HG02840 (cell line): ENCODE measurements around the gene HS1BP3.

Experiments used
- ATAC-seq: cut with Tn5 transposase; IDR thresholded peaks from one replicate; pipeline ENCODE4 v1.9.1; 2021; ENCODE audit warnings: mild to moderate bottlenecking, moderate library complexity, moderate number of reproducible peaks; ENCODE audit not compliant: unreplicated experiment, low FRiP score

The HS1BP3 gene

GRCh38 chr2:20620696-20621365, 30.1 kb downstream of the HS1BP3 start:
- ATAC-seq, result no peak

GRCh38 chr2:20620271-20620681, 30.6 kb downstream of the HS1BP3 start:
- ATAC-seq, result no peak

- ATAC-seq, result no peak
Measured at GRCh38 chr2:20619624-20620024, 31.3 kb downstream of the HS1BP3 start.

- ATAC-seq, result no peak
Measured at GRCh38 chr2:20618886-20619521, 31.9 kb downstream of the HS1BP3 start.

GRCh38 chr2:20618468-20618885, 32.4 kb downstream of the HS1BP3 start:
- no peak for ATAC-seq

GRCh38 chr2:20617892-20618467, 32.9 kb downstream of the HS1BP3 start:
- no peak for ATAC-seq

- no peak for ATAC-seq
Measured at GRCh38 chr2:20617081-20617575, 33.8 kb downstream of the HS1BP3 start.

GRCh38 chr2:20616341-20616871, 34.5 kb downstream of the HS1BP3 start:
- no peak for ATAC-seq

GRCh38 chr2:20615466-20616241, 35.2 kb downstream of the HS1BP3 start:
- no peak for ATAC-seq

- no peak for ATAC-seq
Measured at GRCh38 chr2:20615068-20615465, 35.8 kb downstream of the HS1BP3 start.

GRCh38 chr2:20614201-20615067, 36.5 kb downstream of the HS1BP3 start:
- no peak for ATAC-seq

GRCh38 chr2:20612925-20613916, 37.7 kb downstream of the HS1BP3 start:
- ATAC-seq, result no peak

- ATAC-seq, result no peak
Measured at GRCh38 chr2:20611844-20612356, 39.0 kb downstream of the HS1BP3 start.

- no peak for ATAC-seq
Measured at GRCh38 chr2:20611077-20611843, 39.6 kb downstream of the HS1BP3 start.

- ATAC-seq, result no peak
Measured at GRCh38 chr2:20609995-20610357, 40.9 kb downstream of the HS1BP3 start.

GRCh38 chr2:20609349-20609994, 41.4 kb downstream of the HS1BP3 start:
- no peak for ATAC-seq

GRCh38 chr2:20608666-20609348, 42.1 kb downstream of the HS1BP3 start:
- ATAC-seq, result no peak
